Fibroblast of skin of scalp (primary cell): ENCODE results near the gene MAP3K14.

Experiments used
- DNase-seq: peaks from one replicate; pipeline ENCODE4 v3.0.0-alpha.2; 2013

Gene MAP3K14

GRCh38 chr17:45277216-45277849 lies 39.5 kb downstream of the MAP3K14 start:
- DNase-seq, result peak; percentile 89

DNA sequence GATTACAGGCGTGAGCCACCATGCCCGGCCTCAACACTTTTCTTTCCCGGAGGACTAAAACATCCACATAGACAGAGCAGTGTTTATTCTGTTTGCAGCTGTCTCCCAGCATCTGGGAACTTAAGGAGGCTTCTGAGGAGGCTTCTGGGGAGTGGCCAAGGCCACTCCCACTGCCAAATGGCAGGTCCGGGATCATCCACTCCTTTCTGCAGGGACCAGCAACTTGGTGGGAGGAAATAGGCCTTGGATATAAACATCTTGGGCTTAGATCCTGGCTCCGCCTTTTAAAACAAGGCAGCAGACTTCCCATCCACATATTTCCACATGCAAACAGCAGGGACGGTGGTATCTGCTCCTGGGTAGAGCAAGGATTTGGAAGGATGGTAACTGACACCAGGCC lies 40.8 kb downstream of the MAP3K14 start:
- DNase-seq, result no peak

DNA sequence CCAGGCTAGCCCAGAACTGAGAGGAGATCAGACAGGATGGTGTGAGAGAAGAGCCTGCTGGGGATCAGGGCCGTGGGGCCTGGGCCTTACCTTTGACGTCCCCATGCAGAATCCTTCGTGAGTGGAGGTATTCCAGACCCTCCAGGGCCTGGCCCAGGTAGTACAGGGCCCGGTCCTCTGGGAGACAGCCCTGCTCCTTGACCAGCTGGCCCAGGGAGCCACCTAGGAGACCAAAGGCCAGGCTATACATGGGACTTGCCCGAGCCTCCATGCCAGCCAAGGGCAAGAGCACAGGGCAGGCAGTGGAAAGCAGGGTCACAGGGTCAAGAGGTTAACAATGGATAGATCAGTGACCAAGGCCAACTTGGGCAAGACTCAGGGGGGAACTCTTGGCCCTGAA lies 42.8 kb downstream of the MAP3K14 start:
- no peak for DNase-seq

DNA sequence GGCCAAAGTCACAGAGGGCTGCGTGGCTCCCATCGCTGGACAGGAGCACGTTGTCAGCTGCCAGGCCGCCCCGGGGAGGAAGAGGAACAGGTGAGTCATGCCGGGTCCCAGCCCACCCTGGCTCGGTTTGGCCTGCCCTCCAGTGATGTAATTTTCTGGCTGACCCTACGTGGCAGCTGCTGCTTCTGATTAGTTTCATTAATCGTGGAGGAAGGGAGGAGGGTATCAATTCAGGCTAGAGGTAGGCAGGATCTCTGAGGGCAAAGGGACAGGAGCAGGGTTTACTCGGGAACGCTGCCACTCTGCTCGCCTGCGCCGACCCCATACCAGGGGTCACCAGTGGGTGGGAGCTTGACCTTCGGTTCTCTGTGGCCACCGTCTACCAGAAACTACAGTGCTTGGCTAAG lies 43.3 kb downstream of the MAP3K14 start:
- DNase-seq, result no peak

DNA sequence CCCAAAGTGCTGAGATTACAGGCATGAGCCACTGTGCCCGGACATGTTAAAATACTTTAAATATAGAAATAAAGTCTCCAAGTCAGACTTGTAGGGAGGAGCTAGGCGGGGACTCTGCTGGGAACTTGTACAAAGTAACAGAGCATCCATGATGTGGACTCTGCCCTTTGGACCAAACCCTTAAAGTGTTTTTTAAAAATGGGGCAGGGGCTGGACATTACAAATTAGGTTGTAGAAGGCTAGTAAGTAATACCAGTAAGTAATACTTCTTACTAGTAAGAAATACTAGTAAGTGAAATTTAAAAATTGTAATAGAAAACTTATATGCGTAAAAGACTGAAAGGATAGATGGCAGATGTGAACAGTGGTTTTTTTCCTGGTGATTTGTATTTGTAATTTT lies 45.2 kb downstream of the MAP3K14 start:
- no peak for DNase-seq

GRCh38 chr17:45270828-45271418 lies 45.9 kb downstream of the MAP3K14 start:
- DNase-seq, result no peak

DNA sequence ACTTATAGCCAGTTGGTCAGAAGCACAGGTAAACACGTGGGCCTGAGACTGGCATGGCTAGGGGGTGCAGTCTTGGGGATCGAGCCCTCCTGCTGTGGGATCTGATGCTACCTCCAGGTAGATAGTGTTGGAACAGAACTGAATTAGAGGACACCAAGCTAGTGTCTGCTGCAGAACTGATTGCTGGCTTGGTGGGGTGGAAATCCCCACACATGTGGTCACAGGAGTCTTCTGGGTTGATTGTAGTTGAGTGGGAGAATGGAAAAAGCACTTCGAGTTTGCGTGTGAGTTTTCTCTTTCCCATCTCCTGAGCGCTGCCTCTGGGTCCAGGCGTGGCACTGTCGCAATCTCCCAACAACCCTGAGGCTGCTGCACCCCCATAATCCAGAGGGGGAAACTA lies 46.9 kb downstream of the MAP3K14 start:
- no peak for DNase-seq

- no peak for DNase-seq
Observed at GRCh38 chr17:45267436-45268055, 49.3 kb downstream of the MAP3K14 start.

GRCh38 chr17:45266372-45266926 lies 50.4 kb downstream of the MAP3K14 start:
- no peak for DNase-seq

DNA sequence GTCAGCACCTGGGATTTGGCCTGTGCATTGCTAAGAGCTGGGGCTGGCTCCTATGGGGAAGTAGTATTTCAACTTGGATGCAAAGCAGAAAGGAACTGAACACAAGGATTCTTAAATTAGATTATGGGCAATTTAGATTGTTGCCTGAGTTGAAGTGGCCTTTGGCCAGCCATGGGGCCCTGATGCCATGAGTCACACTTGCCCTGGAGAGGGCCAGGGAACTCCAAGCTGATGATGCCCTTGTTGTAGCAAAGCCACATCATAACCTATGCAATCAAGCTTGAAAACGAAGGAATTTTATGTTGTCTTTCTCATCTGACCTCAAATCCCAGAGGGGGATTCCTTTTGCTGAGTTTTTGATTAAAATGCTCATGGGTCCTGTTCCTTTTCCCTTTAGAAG lies 51.0 kb downstream of the MAP3K14 start:
- peak; percentile 92 for DNase-seq

GRCh38 chr17:45264988-45265387 lies 51.8 kb downstream of the MAP3K14 start:
- no peak for DNase-seq

- DNase-seq, result no peak
Observed at GRCh38 chr17:45264430-45264829, 52.4 kb downstream of the MAP3K14 start.

GRCh38 chr17:45263477-45263860 lies 53.4 kb downstream of the MAP3K14 start:
- no peak for DNase-seq

DNA sequence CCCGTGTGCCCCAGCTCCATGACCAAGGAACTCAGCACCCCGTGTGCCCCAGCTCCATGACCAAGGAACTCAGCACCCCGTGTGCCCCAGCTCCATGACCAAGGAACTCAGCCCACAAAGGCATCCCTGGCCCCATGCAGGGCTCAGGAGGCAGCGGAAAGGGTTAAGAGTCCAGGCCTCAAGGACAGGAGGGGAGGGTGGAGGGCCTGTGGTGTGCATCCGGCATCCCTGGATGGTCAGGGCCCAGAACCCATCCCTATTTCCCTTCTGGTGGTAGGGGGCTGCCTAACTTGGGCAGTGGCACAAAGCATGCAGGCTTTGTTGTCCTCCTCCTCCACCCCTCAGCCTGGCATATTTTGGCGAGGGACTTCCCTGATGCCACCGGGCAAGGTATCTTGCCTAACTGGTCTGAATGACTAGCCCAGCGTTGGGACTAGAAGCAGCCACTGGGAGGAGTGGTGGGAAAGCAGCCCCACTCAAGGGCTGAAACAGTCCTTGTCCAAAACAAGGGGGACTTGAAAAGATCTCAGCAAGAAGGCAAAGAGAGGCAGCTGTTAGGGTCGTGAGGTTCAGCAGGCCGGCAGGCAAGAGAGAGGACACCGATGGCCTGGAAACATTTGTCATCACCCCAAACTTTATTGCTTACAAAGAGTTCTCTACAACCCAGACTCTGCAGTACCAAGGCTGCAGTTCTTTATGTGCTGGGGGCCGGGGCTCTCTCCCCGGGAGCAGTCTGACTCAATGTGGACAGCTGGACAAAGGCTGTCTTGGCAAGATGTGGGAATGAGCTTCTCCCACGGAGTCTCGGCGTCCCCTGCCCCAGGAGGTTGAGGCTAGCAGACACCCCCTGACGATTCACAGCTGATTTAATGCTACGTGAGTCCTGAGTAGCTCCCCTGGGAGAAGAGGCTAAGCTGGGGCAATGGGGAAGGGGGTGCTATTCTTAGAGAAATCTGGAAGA lies 54.0 kb downstream of the MAP3K14 start:
- DNase-seq, result no peak

- no peak for DNase-seq
Observed at GRCh38 chr17:45261577-45262515, 55.0 kb downstream of the MAP3K14 start, which contains the start of gene SPATA32. SPATA32 (minus strand) TSS chr17:45262094; CDS start chr17:45262016, 78 bp downstream.

DNA sequence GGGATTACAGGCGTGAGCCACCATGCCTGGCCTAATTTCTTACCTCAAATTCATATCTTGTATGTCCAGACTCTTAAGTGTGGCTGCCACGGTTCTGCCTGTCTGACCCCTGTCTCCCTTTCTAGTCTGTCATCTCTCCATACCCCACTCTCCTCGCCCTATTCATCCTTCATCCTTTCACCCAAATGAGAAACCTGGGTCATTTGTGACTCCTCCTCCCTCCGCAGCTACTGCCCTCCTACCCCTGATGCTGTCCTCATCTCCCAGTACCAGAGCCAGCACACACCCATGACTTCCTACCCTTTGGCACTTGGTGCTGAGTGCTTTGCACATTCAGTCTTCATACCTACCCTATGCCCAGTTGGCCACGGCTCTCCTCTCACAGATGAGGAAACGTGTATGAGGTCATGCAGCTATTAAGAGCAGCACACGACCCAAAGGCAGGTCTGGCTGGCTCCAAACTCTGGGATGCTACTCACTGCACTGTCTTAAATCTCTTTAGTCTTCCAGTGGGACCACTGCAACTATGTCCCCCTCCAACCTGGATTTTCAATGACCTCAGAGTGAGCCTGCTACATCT lies 56.5 kb downstream of the MAP3K14 start:
- DNase-seq, result no peak

- no peak for DNase-seq
Observed at GRCh38 chr17:45258981-45259380, 57.8 kb downstream of the MAP3K14 start.

DNA sequence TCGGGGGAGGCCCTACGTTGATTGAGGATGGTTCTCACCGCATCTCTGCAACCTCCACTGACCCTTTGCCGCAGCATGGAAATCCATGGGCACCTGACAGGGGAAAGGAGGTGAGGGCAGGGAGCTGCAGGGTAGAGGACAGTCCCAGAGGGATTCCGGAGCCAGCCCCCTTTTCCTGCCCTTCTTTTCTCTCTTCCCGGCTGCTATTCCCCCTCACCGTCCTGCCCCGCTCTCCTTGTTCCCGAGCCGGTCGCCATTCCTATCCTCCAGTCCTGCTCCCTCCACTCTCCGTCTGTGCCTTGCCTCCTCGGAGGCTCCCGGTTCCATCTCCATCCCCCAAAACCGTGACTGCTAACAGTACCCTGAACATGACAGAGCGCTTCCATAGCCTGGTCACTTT lies 59.7 kb downstream of the MAP3K14 start:
- DNase-seq, result no peak

DNA sequence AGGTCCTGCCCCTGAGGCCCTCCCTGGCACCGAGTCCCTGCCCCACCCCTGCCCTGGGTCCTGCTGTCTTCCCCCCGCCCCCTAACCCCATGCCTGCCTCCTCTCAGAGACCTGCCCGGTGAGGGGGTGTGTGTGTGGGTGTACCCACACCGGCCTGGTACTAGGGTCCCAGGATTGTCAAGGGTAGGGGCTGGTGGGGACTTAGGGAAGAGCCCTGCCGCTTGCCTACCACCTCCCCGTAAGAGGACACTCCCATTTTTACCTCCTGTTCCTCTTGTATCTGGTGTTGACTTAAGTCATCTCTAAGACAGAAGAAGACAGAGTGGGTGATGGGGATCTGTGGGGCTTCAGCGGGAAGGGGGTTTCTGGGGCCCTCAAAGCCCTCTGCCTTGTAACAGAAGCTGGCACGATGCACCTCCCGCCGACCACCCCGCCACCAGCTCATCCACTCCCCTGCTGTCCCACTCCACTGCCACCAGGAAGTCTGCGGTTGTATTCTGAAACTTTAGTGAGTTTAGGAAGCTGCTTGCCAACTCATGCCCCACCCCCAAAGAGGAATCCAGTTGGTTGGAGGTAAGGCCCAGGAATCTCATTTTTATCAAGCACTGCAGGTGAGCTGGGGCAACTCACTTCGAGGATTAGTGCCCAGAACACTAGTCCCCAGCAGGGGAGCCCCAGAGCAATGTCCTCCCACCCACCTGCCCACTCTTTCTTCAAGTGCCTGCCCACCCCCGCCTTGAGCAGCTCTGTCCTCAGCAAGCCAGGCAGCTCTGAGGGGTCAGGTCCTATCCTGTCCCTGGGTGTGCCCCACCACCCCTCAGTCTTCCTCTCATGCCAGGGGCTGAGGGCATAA lies 60.5 kb downstream of the MAP3K14 start:
- no peak for DNase-seq

DNA sequence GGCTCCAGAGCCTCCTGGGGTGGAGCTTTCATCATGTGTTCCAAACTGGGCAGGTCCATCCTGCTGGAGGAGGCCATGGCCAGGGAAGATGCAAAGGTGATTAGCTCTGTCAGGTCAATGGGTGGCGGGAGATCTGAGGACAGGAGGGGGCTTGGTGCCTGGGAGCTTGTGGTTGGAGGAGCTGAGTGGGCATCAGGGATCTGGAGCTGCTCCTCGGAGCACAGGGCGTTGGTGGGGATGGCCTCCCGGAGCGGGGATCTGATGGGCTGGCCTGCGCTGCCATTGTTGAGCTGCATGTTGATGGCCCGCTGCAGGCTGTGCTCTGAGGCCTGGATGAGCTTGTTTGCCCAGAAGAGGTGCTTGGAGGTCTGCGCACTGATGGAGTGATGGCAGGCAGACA lies 61.5 kb downstream of the MAP3K14 start:
- DNase-seq, result no peak
